ENCODE measurements around the gene PHF13. TPM values are rescaled to one million over a fixed set of nuclear protein-coding genes. Genes with fewer than 3 reads are reported as not detected.

The PHF13 gene
- total and polyA plus RNA-seq, 2 of the 4 experiments (the other 2 are of a cell fraction): 7.3 to 9.8 TPM

- Histone ChIP-seq H3K79me1 (ENCODE audit: low read depth in 1 of 2, low read length in 2 of 2) (peaks cover 19 to 39% of the 10 kb centered on the region in 2 experiments), H2BK15ac (ENCODE audit: low read depth, low read length) (peak overlapping the region; percentile 4; the same call in 1 of the 3 replicates), H3K9me1 (ENCODE audit: insufficient read depth, low read length) (no peaks in the 10 kb centered on the region; the same call in 1 of the 2 replicates), H3K4ac (ENCODE audit: low read depth, low read length) (peak overlapping the region; percentile 79), H3K36me3 (ENCODE audit: control insufficient read depth, insufficient read depth, low read length) (peaks cover 4% of the 10 kb centered on the region), H2BK5ac (ENCODE audit: low read depth, low read length, poor library complexity, severe bottlenecking) (peak overlapping the region; percentile 93), H2AK9ac (replicated peaks; ENCODE audit: low read depth, low read length, poor library complexity) (peak overlapping the region; percentile 94), H2BK120ac (ENCODE audit: low read depth, low read length) (peak overlapping the region; percentile 53; the same call in 1 of the 2 replicates), H3K9ac (ENCODE audit: low read depth, low read length) (peak overlapping the region; percentile 84), H2BK20ac (ENCODE audit: low read depth, low read length) (no peak overlapping the region), H2AFZ (replicated peaks; ENCODE audit: low read length, poor library complexity) (peak overlapping the region; percentile 95), H3K27ac (ENCODE audit: insufficient read depth, low read length) (peak overlapping the region; percentile 82), H4K8ac (ENCODE audit: low read depth in 2 of 2, low read length in 2 of 2) (peak overlapping the region; percentile 3 to 61; a peak in 3 of 4 replicates), H3K4me1 (ENCODE audit: control insufficient read depth, insufficient read depth, low read length) (peaks cover 5% of the 10 kb centered on the region), H4K20me1 (ENCODE audit: insufficient read depth, low read length) (peaks cover 21% of the 10 kb centered on the region), H3K4me3 (ENCODE audit: insufficient read depth, low read depth, low read length) (peak overlapping the region; percentile 91), H3K27me3 (ENCODE audit: control insufficient read depth, insufficient read depth, low read length) (no peaks in the 10 kb centered on the region), H3K4me2 (ENCODE audit: low read depth, low read length) (peak overlapping the region; percentile 90), H4K91ac (ENCODE audit: insufficient read depth, low read depth, low read length) (peak overlapping the region; percentile 50), H3K14ac (replicated peaks; ENCODE audit: low read depth, low read length) (peak overlapping the region; percentile 94), H4K5ac (ENCODE audit: low read depth, low read length) (peak overlapping the region; percentile 44; the same call in 1 of the 2 replicates), H2AK5ac (ENCODE audit: low read depth, low read length) (peak overlapping the region; percentile 63), H3K9me3 (ENCODE audit: control insufficient read depth, insufficient read depth, low read length) (no peaks in the 10 kb centered on the region), H3K56ac (ENCODE audit: extremely low read depth, insufficient read depth, low read length) (peak overlapping the region; percentile 84), H3K18ac (ENCODE audit: low read depth, low read length) (peak overlapping the region; percentile 84), H3K23ac (ENCODE audit: low read depth, low read length) (peak overlapping the region; percentile 90)
- intact Hi-C loops (cut with micrococcal nuclease) (loop anchor here (1.0 kb wide), 1 partner anchor 8 kb away; no protein-coding TSS in a partner anchor), in situ Hi-C loops (cut with MboI; ENCODE audit: low sequenced_read_pairs) (no loop called here), dilution Hi-C loops (cut with HindIII; ENCODE audit: low sequenced_read_pairs, unreplicated experiment) (no loop called here)
- peak; percentile 56 for ATAC-seq (ENCODE audit: low read depth)
- CTCF ChIA-PET: no interaction called here
- TSS peak; percentile 23 for BruUV-seq (replicated peaks)
- TF ChIP-seq RAD21 (IDR thresholded peaks at IDR 0.05; ENCODE audit: low read length): 0 out of 2 replicates have a peak, but pooled peaks have one; percentile 19
- TF ChIP-seq CTCF (conservative IDR thresholded peaks at IDR 0.05; ENCODE audit: low read depth, low read length): 0 out of 2 replicates have a peak, but pooled peaks have one; percentile 3
- TF ChIP-seq MXI1 (IDR thresholded peaks at IDR 0.05; ENCODE audit: borderline replicate concordance, low read depth, low read length): peak; percentile 14; the same call in 1 of the 2 replicates
- TF ChIP-seq CHD1 (IDR thresholded peaks at IDR 0.05; ENCODE audit: low read depth, low read length): no peak
- DNase-seq: peak; percentile 39
- POLR2A ChIA-PET (ENCODE audit: unreplicated experiment): no interaction called here
- 0% methylated on average over 31 of the region's 67 CpGs; no CpG with 5 or more reads in 1 of the 2 experiments for WGBS, 2 experiments (ENCODE audit: extremely low coverage in 2 of 2, insufficient read length in 1 of 2)
These were observed 730 bp upstream of the PHF13 start for GRCh38 chr1:6612641-6613360.
